Measurements from ENCODE around the gene FGG.

The FGG gene

DNA sequence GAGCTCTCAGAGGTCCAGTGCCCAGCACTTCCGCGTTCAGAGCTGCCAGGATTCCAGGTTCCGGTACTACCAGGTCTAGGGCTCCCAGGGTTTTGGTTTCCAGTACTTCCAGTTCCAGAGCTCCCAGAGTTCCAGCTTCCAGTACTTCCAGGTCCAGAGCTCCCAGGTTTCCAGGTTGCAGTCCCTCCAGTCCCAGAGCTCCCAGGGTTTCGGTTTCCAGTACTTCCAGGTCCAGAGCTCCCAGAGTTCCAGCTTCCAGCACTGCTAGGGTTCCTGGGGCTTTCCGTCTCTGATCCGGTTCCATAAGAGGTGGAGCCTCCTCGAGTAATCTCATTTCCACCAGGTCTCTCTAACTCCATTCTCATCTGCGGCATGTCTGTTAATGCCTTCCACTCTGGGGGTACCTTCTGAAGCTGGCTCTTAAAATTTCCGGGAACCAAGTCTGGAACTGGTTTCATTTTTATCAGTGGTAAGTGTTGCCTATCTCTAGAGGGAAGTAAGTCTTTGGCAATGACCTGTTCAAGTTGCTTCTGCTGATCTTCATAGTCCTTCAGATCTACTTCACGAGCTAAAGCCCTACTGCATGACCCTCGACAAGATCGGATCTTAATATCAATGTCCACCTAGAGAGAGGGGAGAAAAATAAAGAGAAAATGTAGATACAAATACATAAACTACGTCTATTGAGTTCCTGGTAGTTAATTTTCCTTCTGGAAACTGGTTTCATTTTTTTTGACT, 26.0 kb downstream of the FGG start:
- no peak overlapping the region for H2BK120ac ChIP-seq (ENCODE audit: low read depth, low read length)
- no peak overlapping the region for H2BK5ac ChIP-seq (ENCODE audit: low read depth, low read length, poor library complexity, severe bottlenecking)
- H3K27me3 ChIP-seq (ENCODE audit: control insufficient read depth in 1 of 2, insufficient read depth in 1 of 2, low read length in 2 of 2) = peaks cover 0 to 26% of the 10 kb centered on the region in 2 experiments
- no peak overlapping the region for H3K4me2 ChIP-seq (ENCODE audit: low read length, poor library complexity, severe bottlenecking)
- no peak overlapping the region for H2BK12ac ChIP-seq (ENCODE audit: low read length in 2 of 2)
- WGBS = 88% methylated on average over 9 of the region's 13 CpGs
- no peaks in the 10 kb centered on the region for H3K36me3 ChIP-seq (ENCODE audit: control insufficient read depth in 1 of 2, insufficient read depth in 2 of 2, low read depth in 1 of 2, low read length in 2 of 2)
- H3K4ac ChIP-seq (ENCODE audit: low read depth in 1 of 2, low read length in 2 of 2) = no peak overlapping the region
- no peak overlapping the region for H2AK5ac ChIP-seq (ENCODE audit: low read length, severe bottlenecking)
- no peak overlapping the region for H3K23ac ChIP-seq (ENCODE audit: low read length in 2 of 2)
- DNase-seq = no peak
- no peak overlapping the region for H2BK15ac ChIP-seq (ENCODE audit: low read depth, poor library complexity, severe bottlenecking)
- H3K79me1 ChIP-seq (replicated peaks; ENCODE audit: low read length, poor library complexity, severe bottlenecking) = no peaks in the 10 kb centered on the region
- no peak overlapping the region for H3K18ac ChIP-seq (ENCODE audit: low read depth in 1 of 2, low read length in 2 of 2)
- no peak overlapping the region for H3K9ac ChIP-seq (ENCODE audit: low read length)
- H4K8ac ChIP-seq (ENCODE audit: low read length) = no peak overlapping the region
- no peak overlapping the region for H4K91ac ChIP-seq (ENCODE audit: low read length)
- no peak overlapping the region for H2AFZ ChIP-seq (ENCODE audit: low read depth, low read length)
- H3K9me3 ChIP-seq (ENCODE audit: control insufficient read depth, low read length) = peaks cover 3% of the 10 kb centered on the region
- H3K14ac ChIP-seq (ENCODE audit: low read length in 2 of 2) = no peak overlapping the region
- H3K27ac ChIP-seq (ENCODE audit: low read length, poor library complexity, severe bottlenecking) = no peak overlapping the region
- H3K4me1 ChIP-seq (ENCODE audit: control insufficient read depth, insufficient read depth, low read depth, low read length) = peaks cover 3% of the 10 kb centered on the region
- no peak overlapping the region for H3K4me3 ChIP-seq (ENCODE audit: insufficient read depth in 1 of 2, low read depth in 1 of 2, low read length in 2 of 2)

DNA sequence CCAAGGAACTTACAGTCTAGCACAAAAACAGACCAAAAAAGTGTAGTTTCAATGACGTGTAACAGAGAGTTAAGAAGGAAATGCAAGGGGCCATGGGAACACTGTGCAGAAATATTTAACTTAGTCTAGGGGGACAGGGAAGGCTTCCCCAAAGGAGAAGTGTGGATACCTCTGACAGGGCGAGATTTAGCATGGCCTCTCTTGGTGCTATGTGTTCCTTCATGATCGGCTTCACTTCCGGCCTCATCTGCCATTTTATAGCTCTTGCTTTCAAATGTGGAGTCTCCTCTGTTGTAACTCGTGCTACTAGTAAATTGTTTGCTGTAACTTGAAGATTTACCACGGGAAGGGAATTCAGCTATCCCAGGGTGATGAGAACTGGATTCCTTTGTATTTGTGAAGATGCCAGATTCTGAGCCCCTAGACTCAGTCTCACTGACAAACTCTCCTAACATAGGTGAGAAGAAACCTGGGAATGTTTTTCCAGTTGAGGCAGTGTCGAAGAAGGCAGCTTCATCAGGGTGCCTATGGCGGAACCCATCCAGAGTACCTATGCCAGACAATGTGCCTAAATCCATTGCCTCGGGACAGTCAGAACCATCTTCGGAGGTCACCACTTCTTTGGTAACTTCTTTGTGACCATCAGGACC, 27.0 kb downstream of the FGG start:
- Histone ChIP-seq H3K9ac (ENCODE audit: low read length) (no peak overlapping the region), H3K4me2 (ENCODE audit: low read length, poor library complexity, severe bottlenecking) (no peak overlapping the region), H3K14ac (ENCODE audit: low read length in 2 of 2) (no peak overlapping the region), H2BK15ac (ENCODE audit: low read depth, poor library complexity, severe bottlenecking) (no peak overlapping the region), H4K91ac (ENCODE audit: low read length) (no peak overlapping the region), H3K18ac (ENCODE audit: low read depth in 1 of 2, low read length in 2 of 2) (no peak overlapping the region), H3K4me3 (ENCODE audit: insufficient read depth in 1 of 2, low read depth in 1 of 2, low read length in 2 of 2) (no peak overlapping the region), H2AK5ac (ENCODE audit: low read length, severe bottlenecking) (no peak overlapping the region), H3K9me3 (ENCODE audit: control insufficient read depth, low read length) (peaks cover 3% of the 10 kb centered on the region), H3K36me3 (ENCODE audit: control insufficient read depth in 1 of 2, insufficient read depth in 2 of 2, low read depth in 1 of 2, low read length in 2 of 2) (no peaks in the 10 kb centered on the region), H3K79me1 (replicated peaks; ENCODE audit: low read length, poor library complexity, severe bottlenecking) (no peaks in the 10 kb centered on the region), H3K27me3 (ENCODE audit: control insufficient read depth in 1 of 2, insufficient read depth in 1 of 2, low read length in 2 of 2) (peaks cover 0 to 22% of the 10 kb centered on the region in 2 experiments), H2AFZ (ENCODE audit: low read depth, low read length) (no peak overlapping the region), H3K4me1 (ENCODE audit: control insufficient read depth, insufficient read depth, low read depth, low read length) (peaks cover 2% of the 10 kb centered on the region), H2BK120ac (ENCODE audit: low read depth, low read length) (no peak overlapping the region), H2BK5ac (ENCODE audit: low read depth, low read length, poor library complexity, severe bottlenecking) (no peak overlapping the region), H2BK12ac (ENCODE audit: low read length in 2 of 2) (no peak overlapping the region), H3K27ac (ENCODE audit: low read length, poor library complexity, severe bottlenecking) (no peak overlapping the region), H3K4ac (ENCODE audit: low read depth in 1 of 2, low read length in 2 of 2) (no peak overlapping the region), H4K8ac (ENCODE audit: low read length) (no peak overlapping the region), H3K23ac (ENCODE audit: low read length in 2 of 2) (no peak overlapping the region)
- DNase-seq = no peak
- WGBS = 79% methylated on average over 10 of the region's 10 CpGs

DNA sequence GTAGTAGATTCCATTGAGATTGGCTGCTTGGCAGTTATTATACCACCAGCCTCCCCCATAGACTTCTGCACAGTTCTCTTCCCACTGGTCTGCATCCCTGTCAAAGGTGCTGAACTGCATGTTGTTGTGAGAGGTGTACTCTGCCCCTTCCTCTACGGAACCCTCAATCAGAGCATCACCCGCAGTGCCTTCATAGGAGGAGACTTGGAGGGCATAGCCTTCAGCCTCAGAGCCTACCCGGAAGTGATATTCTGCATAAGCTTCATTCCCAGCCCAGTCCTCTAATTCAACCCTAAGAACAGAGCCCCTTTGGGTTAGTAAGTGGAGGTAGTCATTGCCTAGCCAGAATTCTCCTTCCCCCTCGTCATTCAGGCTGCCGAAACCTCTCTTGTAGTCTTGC, 28.2 kb downstream of the FGG start:
- Histone ChIP-seq H3K18ac (ENCODE audit: low read depth in 1 of 2, low read length in 2 of 2) (no peak overlapping the region), H3K36me3 (ENCODE audit: control insufficient read depth in 1 of 2, insufficient read depth in 2 of 2, low read depth in 1 of 2, low read length in 2 of 2) (no peaks in the 10 kb centered on the region), H3K4ac (ENCODE audit: low read depth in 1 of 2, low read length in 2 of 2) (no peak overlapping the region), H3K9me3 (ENCODE audit: control insufficient read depth, low read length) (peaks cover 3% of the 10 kb centered on the region), H3K9ac (ENCODE audit: low read length) (no peak overlapping the region), H2BK12ac (ENCODE audit: low read length in 2 of 2) (no peak overlapping the region), H4K91ac (ENCODE audit: low read length) (no peak overlapping the region), H3K14ac (ENCODE audit: low read length in 2 of 2) (no peak overlapping the region), H4K8ac (ENCODE audit: low read length) (no peak overlapping the region), H3K27me3 (ENCODE audit: control insufficient read depth in 1 of 2, insufficient read depth in 1 of 2, low read length in 2 of 2) (peaks cover 0 to 11% of the 10 kb centered on the region in 2 experiments), H2BK5ac (ENCODE audit: low read depth, low read length, poor library complexity, severe bottlenecking) (no peak overlapping the region), H2AFZ (ENCODE audit: low read depth, low read length) (no peak overlapping the region), H3K23ac (ENCODE audit: low read length in 2 of 2) (no peak overlapping the region), H2BK15ac (ENCODE audit: low read depth, poor library complexity, severe bottlenecking) (no peak overlapping the region), H2BK120ac (ENCODE audit: low read depth, low read length) (no peak overlapping the region), H3K4me2 (ENCODE audit: low read length, poor library complexity, severe bottlenecking) (no peak overlapping the region), H2AK5ac (ENCODE audit: low read length, severe bottlenecking) (no peak overlapping the region), H3K27ac (ENCODE audit: low read length, poor library complexity, severe bottlenecking) (no peak overlapping the region), H3K79me1 (replicated peaks; ENCODE audit: low read length, poor library complexity, severe bottlenecking) (no peaks in the 10 kb centered on the region), H3K4me1 (ENCODE audit: control insufficient read depth, insufficient read depth, low read depth, low read length) (no peaks in the 10 kb centered on the region), H3K4me3 (ENCODE audit: insufficient read depth in 1 of 2, low read depth in 1 of 2, low read length in 2 of 2) (no peak overlapping the region)
- no peak for DNase-seq
- WGBS = 94% methylated on average over 4 of the region's 5 CpGs

DNA sequence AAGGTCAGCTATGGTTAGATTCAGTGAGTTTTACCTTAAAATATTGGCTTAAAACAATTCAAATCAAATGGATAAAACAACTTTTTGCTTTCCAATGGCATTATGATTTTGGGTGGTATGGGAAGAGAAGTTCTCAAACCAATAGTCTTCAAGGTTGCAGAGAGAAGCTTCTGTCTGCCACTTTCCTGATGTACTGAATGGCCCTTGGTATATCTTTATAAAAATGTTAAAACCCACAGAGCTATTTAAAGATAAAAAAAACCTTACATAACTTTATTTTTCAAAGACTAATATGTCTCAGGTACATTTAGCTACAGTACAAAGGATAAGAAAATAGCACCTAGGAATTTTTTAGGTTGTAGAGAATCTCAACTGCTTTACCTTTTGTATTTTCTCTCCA, 28.8 kb downstream of the FGG start:
- no peak overlapping the region for H3K14ac ChIP-seq (ENCODE audit: low read length in 2 of 2)
- no peak overlapping the region for H2BK15ac ChIP-seq (ENCODE audit: low read depth, poor library complexity, severe bottlenecking)
- no peak overlapping the region for H2BK120ac ChIP-seq (ENCODE audit: low read depth, low read length)
- no peak overlapping the region for H3K23ac ChIP-seq (ENCODE audit: low read length in 2 of 2)
- H3K27ac ChIP-seq (ENCODE audit: low read length, poor library complexity, severe bottlenecking) = no peak overlapping the region
- no peak overlapping the region for H3K4me3 ChIP-seq (ENCODE audit: insufficient read depth in 1 of 2, low read depth in 1 of 2, low read length in 2 of 2)
- H3K18ac ChIP-seq (ENCODE audit: low read depth in 1 of 2, low read length in 2 of 2) = no peak overlapping the region
- H3K9me3 ChIP-seq (ENCODE audit: control insufficient read depth, low read length) = peaks cover 3% of the 10 kb centered on the region
- no peaks in the 10 kb centered on the region for H3K79me1 ChIP-seq (replicated peaks; ENCODE audit: low read length, poor library complexity, severe bottlenecking)
- H3K9ac ChIP-seq (ENCODE audit: low read length) = no peak overlapping the region
- no peak overlapping the region for H4K91ac ChIP-seq (ENCODE audit: low read length)
- no peak overlapping the region for H2AFZ ChIP-seq (ENCODE audit: low read depth, low read length)
- no peak overlapping the region for H4K8ac ChIP-seq (ENCODE audit: low read length)
- H2AK5ac ChIP-seq (ENCODE audit: low read length, severe bottlenecking) = no peak overlapping the region
- H3K4me2 ChIP-seq (ENCODE audit: low read length, poor library complexity, severe bottlenecking) = no peak overlapping the region
- DNase-seq = no peak
- H3K4ac ChIP-seq (ENCODE audit: low read depth in 1 of 2, low read length in 2 of 2) = no peak overlapping the region
- H3K27me3 ChIP-seq (ENCODE audit: control insufficient read depth in 1 of 2, insufficient read depth in 1 of 2, low read length in 2 of 2) = peaks cover 0 to 7% of the 10 kb centered on the region in 2 experiments
- H2BK5ac ChIP-seq (ENCODE audit: low read depth, low read length, poor library complexity, severe bottlenecking) = no peak overlapping the region
- H3K4me1 ChIP-seq (ENCODE audit: control insufficient read depth, insufficient read depth, low read depth, low read length) = peaks cover under 1% of the 10 kb centered on the region
- H2BK12ac ChIP-seq (ENCODE audit: low read length in 2 of 2) = no peak overlapping the region
- H3K36me3 ChIP-seq (ENCODE audit: control insufficient read depth in 1 of 2, insufficient read depth in 2 of 2, low read depth in 1 of 2, low read length in 2 of 2) = no peaks in the 10 kb centered on the region
